Epithelial cell of prostate (primary cell): ENCODE measurements around the gene TNC.
"Not testable (repeated sequence)": the region's sequence is repeated elsewhere in the genome, so short reads cannot be mapped to it uniquely, and the experiment has no call there.

ENCODE experiments used
- DNase-seq: peaks from one replicate; pipeline ENCODE4 v3.0.0-alpha.2; 2011; ENCODE audit warnings: low read depth, low spot score
- H3K27ac ChIP-seq: fragments of 450-650 bp; 2 replicates; pipeline ENCODE4 v1.5.1; 2017; ENCODE audit warnings: mild to moderate bottlenecking

TNC gene

DNA sequence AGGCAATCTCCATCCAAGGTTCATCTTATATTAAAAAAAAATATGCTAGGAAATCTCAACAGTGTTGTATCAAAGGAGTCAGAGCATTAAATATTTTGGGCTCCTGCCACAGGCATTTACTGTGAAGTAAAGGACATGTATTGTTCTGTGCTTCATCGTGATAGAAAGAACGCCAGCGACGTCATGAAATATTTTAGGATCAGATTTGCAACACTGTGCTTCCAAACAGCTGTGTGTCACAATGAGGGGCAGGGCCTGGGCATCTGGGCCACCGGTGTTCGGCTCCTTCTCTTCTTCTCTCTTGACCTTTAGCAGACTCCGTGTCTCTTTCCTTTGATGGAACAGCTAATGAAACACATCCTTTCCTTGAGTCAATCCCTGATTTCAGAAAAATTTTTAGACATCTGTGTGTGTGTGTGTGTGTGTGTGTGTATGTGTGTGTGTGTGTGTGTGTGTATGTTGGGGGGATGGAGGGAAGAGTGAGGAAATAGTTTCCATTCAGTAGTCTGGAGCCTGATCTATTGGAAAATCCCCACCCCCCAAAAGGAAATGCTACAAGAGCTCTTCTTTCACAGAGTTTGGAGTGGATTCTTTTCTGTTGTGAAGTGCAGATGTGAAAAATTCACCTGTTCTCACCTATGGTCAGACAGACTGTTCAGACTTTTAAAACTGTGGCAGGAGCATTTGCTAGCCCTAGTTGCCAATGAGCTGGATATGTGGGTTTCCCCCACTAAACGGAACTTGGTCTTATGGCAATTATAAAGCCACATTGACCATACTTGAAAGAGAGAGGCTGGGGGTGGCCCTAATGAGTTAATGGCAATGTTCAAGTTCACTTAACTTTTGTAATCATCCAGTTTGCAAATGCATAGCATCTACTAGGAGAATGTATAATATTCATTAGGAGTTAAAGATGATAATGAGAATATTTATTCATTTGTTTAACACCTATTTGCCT lies 18.1 kb upstream of the TNC start:
- no peak for DNase-seq
- H3K27ac ChIP-seq = no peak overlapping the region

DNA sequence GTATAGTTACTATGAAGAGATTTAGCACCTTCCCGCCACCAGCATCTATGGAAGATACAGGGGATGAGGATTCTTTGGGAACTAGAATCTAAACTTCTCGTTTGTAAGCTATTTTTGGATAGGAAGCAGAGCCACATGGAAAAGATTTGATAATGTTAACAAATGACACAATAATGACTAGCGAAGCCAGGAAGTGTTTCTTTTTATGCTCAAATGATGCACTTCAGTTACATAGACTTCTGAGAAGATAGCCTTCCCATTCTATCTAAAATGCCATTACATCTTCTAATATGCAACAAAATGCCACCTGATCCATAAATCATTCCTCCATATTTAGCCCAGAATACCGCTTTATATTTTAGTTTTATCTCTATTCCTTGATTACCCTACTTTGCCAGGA lies 17.0 kb upstream of the TNC start:
- no peak overlapping the region for H3K27ac ChIP-seq
- no peak for DNase-seq

GRCh38 chr9:115133649-115134048 lies 15.7 kb upstream of the TNC start:
- no peak overlapping the region for H3K27ac ChIP-seq
- DNase-seq = no peak

- no peak for DNase-seq
- no peak overlapping the region for H3K27ac ChIP-seq
Measured at GRCh38 chr9:115132648-115133047, 14.7 kb upstream of the TNC start.

DNA sequence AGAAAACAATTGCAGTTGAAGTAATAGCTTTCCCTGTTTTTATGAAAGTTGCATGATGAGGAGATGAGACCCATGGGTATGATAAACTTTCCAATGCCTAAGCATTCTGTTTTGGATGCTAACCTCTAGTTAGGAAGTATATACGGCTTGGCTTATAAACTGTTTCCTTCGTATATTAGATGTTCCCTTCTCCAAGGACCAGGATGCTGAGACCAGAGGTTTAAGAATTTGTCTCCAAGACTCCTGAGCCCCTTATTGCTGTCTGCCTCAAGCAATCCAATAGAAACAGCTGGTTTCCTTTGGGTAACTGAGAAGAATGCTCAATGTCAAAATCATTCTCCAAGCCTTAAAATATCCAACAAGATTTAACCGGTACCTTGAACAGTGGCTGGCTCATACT lies 12.2 kb upstream of the TNC start:
- no peak overlapping the region for H3K27ac ChIP-seq
- DNase-seq = no peak

DNA sequence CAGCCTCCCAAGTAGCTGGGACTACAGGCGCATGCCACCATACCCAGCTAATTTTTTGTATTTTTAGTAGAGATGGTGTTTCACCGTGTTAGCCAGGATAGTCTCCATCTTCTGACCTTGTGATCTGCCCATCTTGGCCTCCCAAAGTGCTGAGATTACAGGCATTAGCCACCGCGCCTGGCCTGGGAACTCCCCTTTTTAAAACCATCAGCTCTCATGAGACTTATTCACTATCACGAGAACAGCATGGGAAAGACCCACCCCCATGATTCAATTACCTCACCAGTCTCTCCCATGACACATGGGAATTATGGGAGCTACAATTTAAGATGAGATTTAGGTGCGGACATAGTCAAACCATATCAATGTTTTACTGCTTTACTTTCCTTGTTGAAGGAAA lies 10.8 kb upstream of the TNC start:
- not testable (repeated sequence) for DNase-seq, H3K27ac ChIP-seq

DNA sequence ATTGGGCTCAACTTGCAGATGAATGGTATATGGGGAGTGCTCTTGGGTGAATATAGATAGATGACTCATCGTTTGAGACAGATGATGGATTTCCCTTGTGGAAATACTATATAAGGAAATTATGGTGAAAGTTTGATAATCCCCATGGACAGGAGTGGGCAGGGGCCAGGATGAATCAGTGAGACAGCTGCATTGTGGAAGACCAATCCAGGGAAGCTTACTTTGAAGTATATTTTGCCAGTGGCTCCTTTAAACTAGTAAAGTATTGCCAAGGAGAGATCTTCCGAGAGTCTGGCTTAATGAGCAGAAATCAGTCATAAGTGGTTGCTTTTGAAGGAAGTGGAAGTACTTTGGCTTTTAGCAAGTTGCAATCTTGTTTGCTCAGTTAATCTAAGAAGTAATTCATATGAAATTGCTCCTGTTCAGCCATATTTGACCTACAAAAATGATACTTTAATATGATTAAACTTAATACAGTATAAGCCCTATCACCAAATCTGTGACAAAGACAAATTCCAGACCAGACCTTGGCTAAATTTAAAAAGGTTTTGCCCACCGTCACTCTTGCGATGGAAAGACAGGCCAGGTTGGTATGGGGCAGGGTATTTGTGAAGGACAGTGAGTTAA lies 9.3 kb upstream of the TNC start:
- peak; percentile 49 for DNase-seq
- peak overlapping the region; percentile 12 for H3K27ac ChIP-seq

- DNase-seq = no peak
- H3K27ac ChIP-seq = no peak overlapping the region
Measured at GRCh38 chr9:115126404-115126803, 8.4 kb upstream of the TNC start.

GRCh38 chr9:115122937-115123336 lies 5.0 kb upstream of the TNC start:
- DNase-seq = no peak
- H3K27ac ChIP-seq = no peak overlapping the region

DNA sequence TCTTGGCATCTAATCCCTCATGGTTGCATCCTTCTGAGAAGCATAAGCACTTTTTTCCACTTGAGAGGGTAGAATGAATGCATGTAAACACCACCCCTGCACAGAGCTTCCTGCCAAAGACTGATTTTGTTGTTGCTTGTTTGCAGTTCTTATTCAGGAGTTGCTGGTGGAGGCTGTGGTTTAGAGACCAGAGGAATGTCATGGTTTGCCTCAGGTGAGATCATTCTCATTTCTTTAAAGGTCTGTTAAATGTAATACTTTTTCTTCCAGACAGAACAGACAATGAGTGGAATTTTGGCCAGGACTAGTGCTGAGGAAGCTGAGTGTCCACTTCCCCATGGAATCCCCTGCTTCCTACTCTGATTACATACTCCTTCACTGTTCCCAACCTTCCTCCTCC lies 3.2 kb upstream of the TNC start:
- DNase-seq = peak; percentile 48
- no peak overlapping the region for H3K27ac ChIP-seq

GRCh38 chr9:115118879-115119218 lies 892 bp upstream of the TNC start:
- peak overlapping the region; percentile 90 for H3K27ac ChIP-seq
- DNase-seq = peak; percentile 71

GRCh38 chr9:115116421-115117284 lies 1.3 kb downstream of the TNC start:
- peak overlapping the region; percentile 90 for H3K27ac ChIP-seq
- no peak for DNase-seq

DNA sequence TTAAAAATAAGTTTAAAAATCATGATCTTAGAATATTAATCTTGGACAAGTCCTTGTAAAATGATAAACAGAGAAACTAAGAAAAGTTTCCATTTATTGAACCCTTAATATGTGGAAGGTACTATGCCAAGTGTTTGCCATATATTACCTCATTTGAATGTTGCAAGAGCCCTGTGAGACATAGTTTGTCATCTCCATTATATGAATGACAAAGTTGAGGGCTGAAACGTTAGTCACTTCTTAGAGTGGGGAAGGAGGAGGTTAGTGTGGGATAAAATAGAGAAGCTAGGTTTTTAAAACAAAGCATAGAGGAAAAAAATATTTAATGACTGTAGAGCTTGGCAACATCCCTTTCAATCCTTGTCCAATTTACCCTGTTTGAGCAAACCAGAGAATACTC lies 2.0 kb downstream of the TNC start:
- peak overlapping the region; percentile 90 for H3K27ac ChIP-seq
- peak; percentile 67 for DNase-seq

- peak overlapping the region; percentile 90 for H3K27ac ChIP-seq
- no peak for DNase-seq
Measured at GRCh38 chr9:115115117-115115880, 2.7 kb downstream of the TNC start.

GRCh38 chr9:115114546-115114945 lies 3.4 kb downstream of the TNC start:
- no peak for DNase-seq
- peak overlapping the region; percentile 90 for H3K27ac ChIP-seq

- peak overlapping the region; percentile 90 for H3K27ac ChIP-seq
Measured at GRCh38 chr9:115114084-115114483, 3.9 kb downstream of the TNC start.

GRCh38 chr9:115111874-115112273 lies 6.1 kb downstream of the TNC start:
- no peak overlapping the region for H3K27ac ChIP-seq
- no peak for DNase-seq

More at GRCh38 chr9:115114084-115114483, 3.9 kb downstream of the TNC start:
- DNase-seq = no peak

GRCh38 chr9:115109486-115109885 lies 8.5 kb downstream of the TNC start:
- no peak for DNase-seq
- H3K27ac ChIP-seq = no peak overlapping the region

DNA sequence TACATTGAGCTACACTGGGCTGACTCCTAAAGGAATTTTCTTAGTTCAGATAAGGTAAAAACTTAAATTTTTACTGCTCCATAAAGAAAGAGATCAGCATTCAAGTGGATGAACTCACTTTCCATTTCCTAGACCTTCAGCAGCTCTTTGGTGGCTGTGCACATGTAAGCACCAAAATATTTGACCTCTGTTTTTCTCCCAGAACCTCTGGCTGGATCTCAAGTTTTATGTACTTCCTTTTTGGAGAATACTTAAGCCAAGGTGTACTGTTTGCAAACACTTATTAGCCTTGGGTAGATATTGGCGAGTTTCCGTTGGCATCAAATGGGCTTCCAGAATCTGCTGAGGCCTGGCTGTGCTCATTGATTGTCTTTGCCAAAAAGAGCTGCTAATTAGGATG lies 10.3 kb downstream of the TNC start:
- no peak for DNase-seq
- H3K27ac ChIP-seq = peak overlapping the region; percentile 71

DNA sequence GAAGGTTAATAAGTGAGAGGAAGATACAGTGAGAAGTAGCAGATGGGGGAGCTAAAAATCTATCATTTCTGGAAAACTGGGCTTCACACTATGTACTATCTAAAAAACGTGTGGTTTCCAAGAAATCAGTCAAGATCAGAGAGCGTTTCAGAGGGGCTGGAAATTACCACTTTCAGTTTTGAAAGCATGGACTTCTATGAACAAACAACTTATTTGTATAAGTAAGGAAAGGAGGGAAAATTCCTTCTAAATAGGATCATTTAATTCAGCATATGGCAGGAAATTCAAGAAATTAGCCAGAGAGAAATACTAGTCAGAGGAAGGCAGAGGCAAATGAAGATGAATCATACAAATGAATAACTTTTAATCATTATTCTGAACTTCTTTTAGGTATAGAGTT lies 11.3 kb downstream of the TNC start:
- peak overlapping the region; percentile 71 for H3K27ac ChIP-seq
- DNase-seq = no peak
